WERI-Rb-1 (cell line): ENCODE measurements around the gene NKX2-4.
A peak's percentile ranks its signal among the peaks of the same experiment; 100 is the strongest.
"Not testable (repeated sequence)": the region's sequence is repeated elsewhere in the genome, so short reads cannot be mapped to it uniquely, and the experiment has no call there.

Experiments used
- DNase-seq: peaks from one replicate; pipeline ENCODE4 v3.0.0-alpha.2; 2020
- H3K27ac ChIP-seq: fragments of 250-450 bp; sonication (Bioruptor Pico); 2 replicates; pipeline ENCODE4 v1.5.1; 2020; ENCODE audit warnings: mild to moderate bottlenecking, moderate library complexity
- H3K27me3 ChIP-seq: fragments of 250-450 bp; sonication (Bioruptor Pico); 2 replicates; pipeline ENCODE4 v1.5.1; 2021; ENCODE audit warnings: mild to moderate bottlenecking, low read depth, moderate library complexity; ENCODE audit not compliant: insufficient read depth, severe bottlenecking
- H3K36me3 ChIP-seq: fragments of 250-450 bp; sonication (Bioruptor Pico); 2 replicates; pipeline ENCODE4 v1.5.1; 2020; ENCODE audit warnings: mild to moderate bottlenecking, moderate library complexity
- H3K4me3 ChIP-seq: 2 replicates; pipeline ENCODE4 v1.5.1; 2011; ENCODE audit warnings: low read depth, mild to moderate bottlenecking, control low read depth, low read length
- H3K9me3 ChIP-seq: fragments of 250-450 bp; sonication (Bioruptor Pico); 2 replicates; pipeline ENCODE4 v1.5.1; 2021; ENCODE audit warnings: mild to moderate bottlenecking, moderate library complexity; ENCODE audit not compliant: severe bottlenecking
- CTCF ChIP-seq: IDR thresholded peaks from 2 replicates; pipeline ENCODE4 v1.5.1; 2011; ENCODE audit warnings: low read depth, mild to moderate bottlenecking, control low read depth, inconsistent platforms, low read length

Gene NKX2-4

GRCh38 chr20:21433329-21433890, 36.1 kb upstream of the NKX2-4 start:
- no peaks in the 10 kb centered on the region for H3K9me3 ChIP-seq
- DNase-seq, result no peak
- H3K27ac ChIP-seq, result no peak overlapping the region
- no peaks in the 10 kb centered on the region for H3K36me3 ChIP-seq
- H3K4me3 ChIP-seq, result no peak overlapping the region
- peaks cover 75% of the 10 kb centered on the region for H3K27me3 ChIP-seq
- TF ChIP-seq CTCF, result no peak

- no peak overlapping the region for H3K4me3 ChIP-seq
- H3K9me3 ChIP-seq, result no peaks in the 10 kb centered on the region
- no peak for TF ChIP-seq CTCF
- DNase-seq, result no peak
- H3K27me3 ChIP-seq, result peaks cover 75% of the 10 kb centered on the region
- H3K36me3 ChIP-seq, result no peaks in the 10 kb centered on the region
- H3K27ac ChIP-seq, result no peak overlapping the region
These were observed 35.6 kb upstream of the NKX2-4 start for GRCh38 chr20:21432911-21433310.

GRCh38 chr20:21430020-21430419, 32.7 kb upstream of the NKX2-4 start:
- DNase-seq, result no peak
- Histone ChIP-seq H3K36me3 (no peaks in the 10 kb centered on the region), H3K27me3 (peaks cover 59% of the 10 kb centered on the region), H3K27ac (no peak overlapping the region), H3K9me3 (peaks cover 10% of the 10 kb centered on the region), H3K4me3 (no peak overlapping the region)
- no peak for TF ChIP-seq CTCF

- peak; percentile 6 for DNase-seq
- Histone ChIP-seq H3K9me3 (peaks cover 20% of the 10 kb centered on the region), H3K4me3 (no peak overlapping the region), H3K27me3 (peaks cover 24% of the 10 kb centered on the region), H3K36me3 (no peaks in the 10 kb centered on the region), H3K27ac (no peak overlapping the region)
- TF ChIP-seq CTCF, result no peak
These were observed 27.5 kb upstream of the NKX2-4 start for GRCh38 chr20:21424846-21425245.

- H3K27me3 ChIP-seq, result peaks cover 15% of the 10 kb centered on the region
- H3K27ac ChIP-seq, H3K36me3 ChIP-seq, DNase-seq, H3K4me3 ChIP-seq: not testable (repeated sequence)
- H3K9me3 ChIP-seq, result peaks cover 20% of the 10 kb centered on the region
These were observed 26.4 kb upstream of the NKX2-4 start for GRCh38 chr20:21423712-21424111.

GRCh38 chr20:21421601-21422236, 24.4 kb upstream of the NKX2-4 start:
- peaks cover 18% of the 10 kb centered on the region for H3K9me3 ChIP-seq
- H3K36me3 ChIP-seq, result no peaks in the 10 kb centered on the region
- no peak for DNase-seq
- H3K27me3 ChIP-seq, result peaks cover 3% of the 10 kb centered on the region
- no peak overlapping the region for H3K27ac ChIP-seq
- no peak for TF ChIP-seq CTCF
- no peak overlapping the region for H3K4me3 ChIP-seq

- not testable (repeated sequence) for H3K27ac ChIP-seq, H3K4me3 ChIP-seq, DNase-seq, H3K27me3 ChIP-seq, H3K9me3 ChIP-seq, H3K36me3 ChIP-seq
These were observed 21.8 kb upstream of the NKX2-4 start for GRCh38 chr20:21419147-21419546.

GRCh38 chr20:21413996-21414395, 16.7 kb upstream of the NKX2-4 start:
- not testable (repeated sequence) for H3K9me3 ChIP-seq, H3K36me3 ChIP-seq, DNase-seq, H3K4me3 ChIP-seq, H3K27ac ChIP-seq, H3K27me3 ChIP-seq
